NCI-H1417 treated with DMSO at 0.1 percent for 48 hours (cell line): ENCODE measurements around the gene DDA1.
"Not testable (repeated sequence)": the region's sequence is repeated elsewhere in the genome, so short reads cannot be mapped to it uniquely, and the experiment has no call there.

Experiments used
- DNase-seq: peaks from one replicate; lab custom pipeline; 2025; lab: John Stamatoyannopoulos, UW

Gene DDA1

DNA sequence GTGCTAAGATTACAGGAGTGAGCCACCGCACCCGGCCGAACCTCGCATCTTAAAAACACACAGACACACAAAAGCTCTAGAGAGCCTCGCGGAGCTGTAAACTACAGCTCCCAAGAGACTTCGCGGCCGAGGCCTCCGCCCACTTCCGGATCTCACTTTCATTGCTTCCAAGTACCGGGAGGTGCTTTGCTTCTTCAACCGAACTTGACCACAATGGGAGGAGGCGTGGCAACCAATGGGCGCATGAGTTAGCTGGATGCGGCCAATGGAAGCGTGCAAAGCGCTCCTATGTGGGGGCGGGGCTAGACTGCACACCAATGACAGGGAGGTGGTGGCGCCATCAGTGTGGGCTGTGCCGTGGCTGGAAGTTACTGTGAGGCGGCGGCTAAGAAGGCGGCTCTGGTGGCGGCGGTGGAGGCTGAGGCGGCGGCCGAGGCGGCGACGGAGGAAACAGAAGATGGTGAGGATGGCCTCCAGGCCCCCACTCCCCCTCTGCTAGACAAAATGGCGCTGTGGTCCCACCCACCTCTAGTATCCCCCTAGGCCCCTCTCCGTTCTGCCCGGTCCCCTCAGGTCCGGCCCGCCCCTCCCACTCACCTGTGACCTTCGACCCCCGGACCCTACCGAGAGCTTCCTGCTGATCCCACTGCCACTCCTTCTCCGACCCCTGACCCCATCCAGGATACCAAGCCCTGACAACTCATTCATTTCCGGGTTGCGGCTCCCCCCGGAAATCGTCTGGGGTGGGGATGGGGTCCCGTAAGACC, at the start of gene DDA1:
Gene DDA1 (plus strand): TSS at position 366 of the 767 bp plus-strand sequence. CDS start 92 bp downstream, at position 458.
- DNase-seq, result peak; percentile 93

- no peak for DNase-seq
Observed at GRCh38 chr19:17259934-17260333, 49.4 kb upstream of the DDA1 start.

GRCh38 chr19:17260842-17261325, 48.5 kb upstream of the DDA1 start:
- DNase-seq, result no peak

DNA sequence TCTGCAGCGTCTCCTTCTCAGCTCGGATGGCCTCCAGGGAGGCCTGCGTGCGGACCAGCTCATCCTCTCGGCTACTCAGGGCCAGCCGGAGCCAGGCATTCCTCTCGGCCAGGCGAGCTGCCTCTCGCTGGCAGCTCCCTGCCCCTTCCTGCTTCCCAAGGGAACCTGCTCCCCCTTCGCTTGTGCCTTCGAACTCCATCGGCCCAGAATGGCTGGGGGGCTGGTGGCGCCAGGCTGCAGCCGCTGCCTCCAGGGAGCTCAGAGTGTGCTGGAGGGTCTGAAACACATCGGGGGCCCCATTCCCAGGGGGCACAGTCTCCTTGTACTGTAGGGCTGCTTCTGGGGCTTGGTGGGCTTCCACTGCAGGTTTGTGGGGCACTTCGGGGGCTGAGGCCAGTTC, 46.8 kb upstream of the DDA1 start:
- no peak for DNase-seq

- no peak for DNase-seq
Observed at GRCh38 chr19:17263712-17264640, 45.4 kb upstream of the DDA1 start.

DNA sequence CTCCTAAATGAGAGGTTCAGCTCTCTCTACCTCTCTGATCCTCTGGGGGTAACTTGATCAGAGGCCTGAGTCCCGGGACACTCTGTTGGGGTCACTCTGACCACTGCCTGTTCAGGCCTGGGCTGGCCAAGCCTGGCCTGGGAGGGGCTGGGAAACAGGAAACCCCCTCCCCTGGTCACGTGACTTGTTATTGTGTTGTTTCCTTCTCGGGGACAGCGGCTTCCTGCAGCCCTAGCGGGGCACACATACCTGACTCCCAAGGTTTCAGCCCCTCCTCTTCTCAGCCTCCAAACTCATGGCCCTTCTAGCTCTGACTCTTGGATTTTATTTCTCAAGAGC, 44.8 kb upstream of the DDA1 start, which contains the start of gene USHBP1:
Gene USHBP1 (minus strand): TSS at position 105 of the 339 bp plus-strand sequence. CDS start 446 bp downstream, outside the sequence.
- DNase-seq, result no peak

DNA sequence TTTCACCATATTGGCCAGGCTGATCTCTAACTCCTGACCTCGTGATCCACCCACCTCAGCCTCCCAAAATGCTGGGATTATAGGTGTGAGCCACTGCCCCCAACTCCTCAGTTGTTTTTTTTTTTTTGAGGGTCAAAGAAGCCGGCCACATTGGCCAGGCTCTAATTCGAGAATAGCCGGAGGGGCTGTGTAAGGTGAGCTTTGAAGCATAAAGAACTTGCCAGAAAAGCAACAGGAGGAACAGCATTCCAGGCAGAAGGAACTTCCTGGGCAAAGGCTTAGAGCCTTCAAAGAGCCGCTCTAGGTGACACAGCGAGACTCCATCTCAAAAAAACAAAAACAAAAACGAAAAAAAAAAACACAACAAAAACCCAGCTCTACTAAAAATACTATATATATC, 43.3 kb upstream of the DDA1 start:
- no peak for DNase-seq

GRCh38 chr19:17266589-17266974, 42.8 kb upstream of the DDA1 start:
- DNase-seq, result no peak

GRCh38 chr19:17266975-17267788, 42.2 kb upstream of the DDA1 start, which contains the start of gene BABAM1:
Gene BABAM1, plus strand, starts transcription at chr19:17267443. Its CDS starts 1,364 bp downstream, at chr19:17268807.
- DNase-seq, result peak; percentile 82

GRCh38 chr19:17268754-17269153, 40.6 kb upstream of the DDA1 start:
- DNase-seq, result no peak

- DNase-seq, result not testable (repeated sequence)
Observed at GRCh38 chr19:17274892-17275291, 34.5 kb upstream of the DDA1 start.

GRCh38 chr19:17275441-17276175, 33.8 kb upstream of the DDA1 start:
- DNase-seq, result no peak

- no peak for DNase-seq
Observed at GRCh38 chr19:17279436-17279835, 29.9 kb upstream of the DDA1 start.

DNA sequence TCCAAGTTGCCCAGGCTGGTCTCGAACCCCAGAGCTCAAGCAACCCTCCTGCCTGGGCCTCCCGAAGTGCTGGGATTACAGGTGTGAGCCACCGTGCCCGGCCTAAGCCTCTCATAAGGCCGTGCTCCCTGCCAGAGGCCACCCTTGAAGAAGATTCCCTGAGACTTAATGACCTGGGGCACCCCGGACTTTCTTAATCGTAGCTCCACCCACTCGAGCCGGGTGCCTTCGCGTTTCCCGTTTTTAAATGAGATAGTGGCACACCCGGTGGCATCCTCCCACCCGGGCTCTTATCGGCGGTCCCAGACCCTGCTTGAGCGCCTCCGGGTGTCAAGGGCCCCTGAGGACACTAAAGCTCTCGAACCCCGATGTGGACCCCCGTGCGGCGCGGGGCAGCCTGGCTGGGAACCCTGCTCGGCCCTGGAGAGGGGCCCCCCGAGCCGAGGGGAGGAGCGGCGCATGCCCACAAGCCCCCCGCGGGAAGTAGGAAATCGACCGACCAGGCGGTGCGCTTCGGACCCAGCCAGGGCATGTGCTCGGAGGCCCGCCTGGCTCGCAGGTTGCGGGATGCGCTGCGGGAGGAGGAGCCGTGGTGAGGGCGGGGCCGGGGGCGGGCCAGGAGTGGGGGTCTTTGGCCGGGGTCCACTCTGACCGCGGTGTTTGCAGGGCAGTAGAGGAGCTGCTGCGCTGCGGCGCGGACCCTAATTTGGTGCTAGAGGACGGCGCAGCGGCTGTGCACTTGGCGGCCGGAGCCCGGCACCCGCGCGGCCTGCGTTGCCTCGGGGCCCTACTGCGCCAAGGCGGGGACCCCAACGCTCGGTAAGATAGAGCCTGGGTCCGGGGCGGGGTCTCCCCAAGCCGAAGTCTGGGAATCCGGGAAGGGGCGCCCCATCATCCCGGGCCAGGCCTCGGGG, 27.7 kb upstream of the DDA1 start, which contains the start of gene ANKLE1:
Gene ANKLE1 (plus strand): TSS at position 511 of the 914 bp plus-strand sequence. CDS start 20 bp downstream, at position 531.
- DNase-seq, result no peak

- DNase-seq, result no peak
Observed at GRCh38 chr19:17282488-17283125, 26.8 kb upstream of the DDA1 start.

- no peak for DNase-seq
Observed at GRCh38 chr19:17283504-17283996, 25.8 kb upstream of the DDA1 start.

DNA sequence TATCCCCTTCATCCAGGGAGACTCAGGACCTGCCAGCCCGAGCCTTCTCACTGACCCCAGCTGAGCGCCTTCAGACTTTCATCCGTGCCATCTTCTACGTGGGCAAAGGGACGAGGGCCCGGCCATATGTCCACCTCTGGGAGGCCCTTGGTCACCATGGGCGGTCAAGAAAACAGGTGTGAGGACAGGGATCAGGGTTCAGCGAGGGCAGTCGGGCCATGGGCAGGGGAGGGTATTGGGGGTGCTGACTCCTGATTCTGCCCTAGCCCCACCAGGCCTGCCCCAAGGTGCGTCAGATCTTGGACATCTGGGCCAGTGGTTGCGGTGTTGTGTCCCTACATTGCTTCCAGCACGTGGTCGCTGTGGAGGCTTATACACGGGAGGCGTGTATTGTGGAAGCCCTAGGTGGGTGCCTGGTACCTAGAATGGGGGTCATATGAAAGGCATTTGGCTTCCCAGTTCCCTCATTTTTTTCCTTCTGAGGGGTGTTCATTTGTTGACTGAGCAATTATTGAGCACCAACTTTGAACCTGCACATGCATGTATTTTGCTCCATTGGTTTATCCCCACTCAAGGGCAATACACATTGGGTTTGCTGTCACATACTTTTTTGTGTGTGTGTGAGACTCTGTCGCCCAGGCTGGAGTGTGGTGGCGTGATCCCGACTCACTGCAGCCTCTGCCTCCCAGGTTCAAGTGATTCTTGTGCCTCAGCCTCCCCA, 23.8 kb upstream of the DDA1 start:
- DNase-seq, result no peak

DNA sequence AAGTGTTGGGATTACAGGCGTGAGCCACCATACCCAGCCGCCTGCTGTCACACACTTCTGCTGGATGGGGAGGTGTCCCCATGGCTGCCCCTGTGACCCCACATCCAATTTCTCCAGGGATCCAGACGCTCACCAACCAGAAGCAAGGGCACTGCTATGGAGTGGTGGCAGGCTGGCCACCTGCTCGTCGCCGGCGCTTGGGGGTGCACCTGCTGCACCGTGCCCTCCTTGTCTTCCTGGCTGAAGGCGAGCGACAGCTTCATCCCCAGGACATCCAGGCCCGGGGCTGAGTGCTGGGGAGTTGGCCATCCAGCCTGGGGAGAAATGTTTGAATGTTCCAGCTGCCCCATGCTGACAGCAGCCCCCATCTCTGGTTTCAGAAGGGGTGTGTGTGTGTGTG, 23.1 kb upstream of the DDA1 start:
- no peak for DNase-seq

GRCh38 chr19:17286752-17287151, 22.6 kb upstream of the DDA1 start:
- no peak for DNase-seq
